Endothelial cell of umbilical vein (primary cell): ENCODE data around the gene TENM4. TPM values are rescaled to one million over a fixed set of nuclear protein-coding genes. Genes with fewer than 3 reads are reported as not detected.

ENCODE experiments used
- BruUV-seq: library from RNA; stranded (reverse); fragments of 400-500 nt; replicated peaks from 2 replicates; lab custom pipeline; 2021; lab: Mats Ljungman, UMichigan
- CTCF ChIA-PET: fragments of 300-600, 350-600 bp; sonication (Branson Sonifier 250); formaldehyde crosslinking; loops from one replicate; lab custom pipeline; 2021; ENCODE audit warnings: antibody characterized with exemption, inconsistent platforms; lab: Charles Lee
- POLR2A ChIA-PET: fragments of 300-600, 350-600 bp; sonication (Branson Sonifier 250); formaldehyde crosslinking; loops from one replicate; lab custom pipeline; 2021; ENCODE audit warnings: antibody characterized with exemption, inconsistent platforms; lab: Charles Lee
- DNase-seq: peaks from one replicate; pipeline ENCODE4 v3.0.0-alpha.2; 2011; ENCODE audit warnings: low read depth, low spot score
- FAIRE-seq: peaks from 2 replicates; lab custom pipeline; 2011; peaks lifted over from hg19 to GRCh38; lab: Jason Lieb, UNC
- H2AFZ ChIP-seq: 2 replicates; pipeline ENCODE4 v1.6.0; 2012; ENCODE audit warnings: low read depth, low read length, control low read depth, inconsistent platforms
- H3K27ac ChIP-seq: 2 replicates; pipeline ENCODE4 v1.5.1; 2011; ENCODE audit warnings: low read depth, mild to moderate bottlenecking, control low read depth, low read length, moderate library complexity; ENCODE audit not compliant: insufficient read depth
- H3K27me3 ChIP-seq, 2 experiments: 2 replicates each; pipeline versions ENCODE4 v1.6.0 to v1.6.1; 2011; ENCODE audit warnings: low read length in 2 of 2, mixed read lengths in 1 of 2; ENCODE audit not compliant: control insufficient read depth in 2 of 2, insufficient read depth in 2 of 2
- H3K36me3 ChIP-seq, 2 experiments: 2 replicates in 1 of 2; 3 replicates in 1 of 2; pipeline ENCODE4 v1.5.1; 2011; ENCODE audit warnings: low read length in 2 of 2, mild to moderate bottlenecking in 1 of 2, moderate library complexity in 1 of 2; ENCODE audit not compliant: control insufficient read depth in 2 of 2, insufficient read depth in 2 of 2; ENCODE audit errors: extremely low read depth in 1 of 2
- H3K4me1 ChIP-seq: 3 replicates; pipeline ENCODE4 v1.5.1; 2011; ENCODE audit warnings: mild to moderate bottlenecking, low read length; ENCODE audit not compliant: control insufficient read depth, insufficient read depth; ENCODE audit errors: extremely low read depth
- H3K4me2 ChIP-seq: 2 replicates; pipeline ENCODE4 v1.6.1; 2011; ENCODE audit warnings: low read length, control low read depth, mixed read lengths; ENCODE audit not compliant: insufficient read depth
- H3K4me3 ChIP-seq, 3 experiments: fragments of 200-600 bp in 1 of 3; sonication (generic), shearing (Covaris generic) in 1 of 3; replicated peaks in 1 of 3; 2 replicates each; pipeline ENCODE4 v1.5.1; 2011 to 2016; ENCODE audit warnings: control low read depth in 3 of 3, low read length in 3 of 3, mild to moderate bottlenecking in 2 of 3, inconsistent platforms in 1 of 3, low read depth in 1 of 3, moderate library complexity in 1 of 3; ENCODE audit not compliant: insufficient read depth in 1 of 3
- H3K79me2 ChIP-seq: 2 replicates; pipeline ENCODE4 v1.6.0; 2012; ENCODE audit warnings: low read length, inconsistent platforms; ENCODE audit not compliant: control insufficient read depth, insufficient read depth
- H3K9ac ChIP-seq: replicated peaks from 2 replicates; pipeline ENCODE3; 2011; ENCODE audit warnings: low read length, control low read depth; ENCODE audit not compliant: insufficient read depth; ENCODE audit errors: extremely low read depth
- H3K9me1 ChIP-seq: replicated peaks from 3 replicates; pipeline ENCODE4 v1.6.0; 2011; ENCODE audit warnings: mild to moderate bottlenecking, low read length; ENCODE audit not compliant: control insufficient read depth, insufficient read depth; ENCODE audit errors: extremely low read depth
- H3K9me3 ChIP-seq: replicated peaks from 2 replicates; pipeline ENCODE4 v1.5.1; 2012; ENCODE audit warnings: low read length, inconsistent platforms; ENCODE audit not compliant: control insufficient read depth, insufficient read depth
- H4K20me1 ChIP-seq: replicated peaks from 2 replicates; pipeline ENCODE3; 2011; ENCODE audit warnings: mild to moderate bottlenecking, low read length; ENCODE audit not compliant: control insufficient read depth, insufficient read depth; ENCODE audit errors: extremely low read depth
- EZH2 ChIP-seq: IDR thresholded peaks from 2 replicates; pipeline ENCODE4 v1.6.1; 2012; ENCODE audit warnings: borderline replicate concordance, low read depth, mild to moderate bottlenecking, moderate library complexity, low read length, inconsistent platforms; ENCODE audit not compliant: severe bottlenecking
- FOS ChIP-seq: IDR thresholded peaks from 2 replicates; pipeline ENCODE4 v1.6.1; 2011; ENCODE audit warnings: mild to moderate bottlenecking, low read length, moderate library complexity, borderline replicate concordance; ENCODE audit not compliant: insufficient read depth
- GATA2 ChIP-seq: IDR thresholded peaks from 2 replicates; pipeline ENCODE4 v1.7.0; 2011; ENCODE audit warnings: low read depth, mild to moderate bottlenecking, moderate library complexity, mixed read lengths, low read length; ENCODE audit not compliant: insufficient read length, insufficient read depth
- JUN ChIP-seq: IDR thresholded peaks from 2 replicates; pipeline ENCODE4 v1.6.1; 2011; ENCODE audit warnings: borderline replicate concordance, low read depth; ENCODE audit not compliant: insufficient read length, insufficient read depth
- MYC ChIP-seq: IDR thresholded peaks from one replicate; pipeline ENCODE4 v1.6.1; 2011; ENCODE audit warnings: mild to moderate bottlenecking, low read depth, low read length
- POLR2A ChIP-seq: IDR thresholded peaks from 2 replicates; pipeline ENCODE4 v1.6.1; 2012; ENCODE audit warnings: low read depth, mild to moderate bottlenecking, control low read depth, low read length
- POLR2AphosphoS5 ChIP-seq: IDR thresholded peaks from 2 replicates; pipeline ENCODE4 v1.6.1; 2012; ENCODE audit warnings: low read depth, mild to moderate bottlenecking, control low read depth, low read length, moderate library complexity; ENCODE audit not compliant: insufficient read depth
- dilution Hi-C: fragments of 300-500 bp; cut with MboI; formaldehyde crosslinking; loops from one replicate; pipeline ENCODE4 v1.15.0; 2019; ENCODE audit warnings: low sequenced_read_pairs; ENCODE audit not compliant: extremely low pct_ligation_motif_present
- intact Hi-C: fragments of 100-400 bp; cut with micrococcal nuclease; formaldehyde crosslinking; loops from one replicate; pipeline ENCODE4 v1.10.0; 2022
- polyA plus RNA-seq, 4 experiments: library from polyadenylated mRNA; depleted of rRNA in 3 of 4; stranded (reverse) in 3 of 4; unstranded in 1 of 4; fragments of >200 nt; gene quantifications; 2 replicates each; pipeline versions ENCODE4 v1.2.1 to v1.2.3, GENCODE V29; 2011 to 2012; ENCODE audit warnings: missing spikeins in 1 of 4
- total RNA-seq: library from RNA; stranded (reverse); gene quantifications from 2 replicates; pipeline ENCODE4 v1.2.3, GENCODE V29; 2021
- TF ChIP-seq, protein P1 (sequence below), 2 donors: IDR thresholded peaks; 1 replicate in 1 of 2; 2 replicates in 1 of 2; pipeline ENCODE4 v1.5.1; 2011; ENCODE audit warnings: low read length in 2 of 2, mild to moderate bottlenecking in 2 of 2, moderate library complexity in 2 of 2, control low read depth in 1 of 2, inconsistent platforms in 1 of 2, low read depth in 1 of 2; ENCODE audit not compliant: insufficient read depth in 1 of 2; ENCODE audit errors: extremely low read depth in 1 of 2
- TF ChIP-seq, protein P2 (sequence below): IDR thresholded peaks from 2 replicates; pipeline ENCODE4 v1.6.1; 2011; ENCODE audit not compliant: insufficient read depth, insufficient read length

TENM4 gene
- total and polyA plus RNA-seq, 2 donors (not counting 3 experiments of a cell fraction or from before 2014, with no cell fraction given) = 0.06 to 0.27 TPM

GRCh38 chr11:79121351-79121750, 319.5 kb downstream of the TENM4 start:
- BruUV-seq = no TSS peak
- Histone ChIP-seq H3K4me2 (no peak overlapping the region), H3K9ac (no peak overlapping the region), H3K4me3 (no peak overlapping the region), H2AFZ (no peak overlapping the region), H3K27me3 (no peaks in the 10 kb centered on the region), H3K36me3 (no peaks in the 10 kb centered on the region), H3K9me3 (no peaks in the 10 kb centered on the region), H3K79me2 (no peaks in the 10 kb centered on the region), H3K27ac (no peak overlapping the region), H4K20me1 (no peaks in the 10 kb centered on the region), H3K4me1 (no peaks in the 10 kb centered on the region), H3K9me1 (no peaks in the 10 kb centered on the region)
- CTCF ChIA-PET = no interaction called here
- TF ChIP-seq JUN (no peak), POLR2A (no peak), GATA2 (no peak), FOS (no peak), EZH2 (no peak), MYC (no peak), POLR2AphosphoS5 (no peak)
- TF ChIP-seq, protein P1, sequence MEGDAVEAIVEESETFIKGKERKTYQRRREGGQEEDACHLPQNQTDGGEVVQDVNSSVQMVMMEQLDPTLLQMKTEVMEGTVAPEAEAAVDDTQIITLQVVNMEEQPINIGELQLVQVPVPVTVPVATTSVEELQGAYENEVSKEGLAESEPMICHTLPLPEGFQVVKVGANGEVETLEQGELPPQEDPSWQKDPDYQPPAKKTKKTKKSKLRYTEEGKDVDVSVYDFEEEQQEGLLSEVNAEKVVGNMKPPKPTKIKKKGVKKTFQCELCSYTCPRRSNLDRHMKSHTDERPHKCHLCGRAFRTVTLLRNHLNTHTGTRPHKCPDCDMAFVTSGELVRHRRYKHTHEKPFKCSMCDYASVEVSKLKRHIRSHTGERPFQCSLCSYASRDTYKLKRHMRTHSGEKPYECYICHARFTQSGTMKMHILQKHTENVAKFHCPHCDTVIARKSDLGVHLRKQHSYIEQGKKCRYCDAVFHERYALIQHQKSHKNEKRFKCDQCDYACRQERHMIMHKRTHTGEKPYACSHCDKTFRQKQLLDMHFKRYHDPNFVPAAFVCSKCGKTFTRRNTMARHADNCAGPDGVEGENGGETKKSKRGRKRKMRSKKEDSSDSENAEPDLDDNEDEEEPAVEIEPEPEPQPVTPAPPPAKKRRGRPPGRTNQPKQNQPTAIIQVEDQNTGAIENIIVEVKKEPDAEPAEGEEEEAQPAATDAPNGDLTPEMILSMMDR (IDR thresholded peaks at IDR 0.05; ENCODE audit: extremely low read depth in 1 of 2, insufficient read depth in 1 of 2, low read depth in 1 of 2, low read length in 2 of 2) = no peak
- TF ChIP-seq, protein P2, sequence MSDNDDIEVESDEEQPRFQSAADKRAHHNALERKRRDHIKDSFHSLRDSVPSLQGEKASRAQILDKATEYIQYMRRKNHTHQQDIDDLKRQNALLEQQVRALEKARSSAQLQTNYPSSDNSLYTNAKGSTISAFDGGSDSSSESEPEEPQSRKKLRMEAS = no peak
- POLR2A ChIA-PET = no interaction called here
- intact Hi-C loops = no loop called here
- DNase-seq (no peak), FAIRE-seq (no peak)
- dilution Hi-C loops = no loop called here
